Skeletal muscle tissue (tissue), 4 donors: ENCODE measurements around the gene FIGLA. TPM values are rescaled to one million over a fixed set of nuclear protein-coding genes. Genes with fewer than 3 reads are reported as not detected.
A peak's percentile ranks its signal among the peaks of the same experiment; 100 is the strongest.

Experiments
- H3K27ac ChIP-seq: one replicate; pipeline ENCODE4 v1.7.0; 2013; ENCODE audit warnings: mild to moderate bottlenecking, low read depth, low read length, inconsistent platforms
- H3K27me3 ChIP-seq, 3 donors: one replicate each; pipeline ENCODE4 v1.7.0; 2013; ENCODE audit warnings: low read length in 3 of 3; ENCODE audit not compliant: control insufficient read depth in 3 of 3, insufficient read depth in 3 of 3
- H3K36me3 ChIP-seq, 3 donors: one replicate each; pipeline ENCODE4 v1.7.0; 2013; ENCODE audit warnings: low read length in 3 of 3; ENCODE audit not compliant: control insufficient read depth in 3 of 3, insufficient read depth in 3 of 3
- H3K4me1 ChIP-seq, 3 donors: one replicate each; pipeline ENCODE4 v1.7.0; 2013; ENCODE audit warnings: low read length in 3 of 3, mild to moderate bottlenecking in 3 of 3; ENCODE audit not compliant: control insufficient read depth in 3 of 3, insufficient read depth in 3 of 3
- H3K4me3 ChIP-seq, 3 donors: one replicate each; pipeline ENCODE4 v1.7.0; 2013; ENCODE audit warnings: low read length in 3 of 3
- H3K9ac ChIP-seq, 3 donors: one replicate each; pipeline ENCODE4 v1.7.0; 2013; ENCODE audit warnings: low read length in 3 of 3, mild to moderate bottlenecking in 3 of 3, moderate library complexity in 2 of 3, low read depth in 1 of 3
- H3K9me3 ChIP-seq, 3 donors: one replicate each; pipeline ENCODE4 v1.7.0; 2013; ENCODE audit warnings: low read length in 3 of 3; ENCODE audit not compliant: control insufficient read depth in 3 of 3
- total RNA-seq: library from RNA; depleted of rRNA; stranded (reverse); fragments of >200 nt; gene quantifications from one replicate; pipeline ENCODE4 v1.2.3, GENCODE V29; 2014
- donor health status: Osteomylitis.

FIGLA gene
- total RNA-seq, 1 donor from 2014 or later, result not detected

GRCh38 chr2:70829916-70830315 lies 39.5 kb upstream of the FIGLA start:
- no peak overlapping the region for H3K9ac ChIP-seq
- H3K9me3 ChIP-seq, result peaks cover 0 to 2% (median 0%) of the 10 kb centered on the region in 3 donors
- H3K36me3 ChIP-seq, result no peaks in the 10 kb centered on the region
- H3K27ac ChIP-seq, result no peak overlapping the region
- no peak overlapping the region for H3K4me3 ChIP-seq
- H3K4me1 ChIP-seq, result peaks cover 3 to 14% (median 6%) of the 10 kb centered on the region in 3 donors
- peaks cover 0 to 4% (median 2%) of the 10 kb centered on the region in 3 donors for H3K27me3 ChIP-seq

- Histone ChIP-seq H3K4me1 (peaks cover 3 to 14% (median 6%) of the 10 kb centered on the region in 3 donors), H3K4me3 (no peak overlapping the region), H3K36me3 (no peaks in the 10 kb centered on the region), H3K27me3 (peaks cover 0 to 4% (median 2%) of the 10 kb centered on the region in 3 donors), H3K27ac (no peak overlapping the region), H3K9me3 (peaks cover 0 to 2% (median 0%) of the 10 kb centered on the region in 3 donors), H3K9ac (no peak overlapping the region)
Measured at GRCh38 chr2:70828914-70829824, 38.7 kb upstream of the FIGLA start.

GRCh38 chr2:70828115-70828514 lies 37.7 kb upstream of the FIGLA start:
- Histone ChIP-seq H3K9ac (no peak overlapping the region), H3K4me1 (peaks cover 3 to 14% (median 6%) of the 10 kb centered on the region in 3 donors), H3K27ac (no peak overlapping the region), H3K36me3 (no peaks in the 10 kb centered on the region), H3K27me3 (peaks cover 0 to 4% (median 0%) of the 10 kb centered on the region in 3 donors), H3K4me3 (peak overlapping the region in 1 of 3 donors; percentile 45), H3K9me3 (no peaks in the 10 kb centered on the region)

- no peak overlapping the region for H3K27ac ChIP-seq
- peaks cover 0 to 4% (median 0%) of the 10 kb centered on the region in 3 donors for H3K27me3 ChIP-seq
Measured at GRCh38 chr2:70827388-70827787, 36.9 kb upstream of the FIGLA start.

GRCh38 chr2:70826696-70827350 lies 36.4 kb upstream of the FIGLA start:
- no peak overlapping the region for H3K27ac ChIP-seq
- no peaks in the 10 kb centered on the region for H3K9me3 ChIP-seq
- no peaks in the 10 kb centered on the region for H3K36me3 ChIP-seq
- no peak overlapping the region for H3K4me3 ChIP-seq
- H3K27me3 ChIP-seq, result peaks cover 0 to 4% (median 0%) of the 10 kb centered on the region in 3 donors
- H3K4me1 ChIP-seq, result peaks cover 3 to 14% (median 6%) of the 10 kb centered on the region in 3 donors
- no peak overlapping the region for H3K9ac ChIP-seq

More at GRCh38 chr2:70827388-70827787, 36.9 kb upstream of the FIGLA start:
- Histone ChIP-seq H3K4me1 (peaks cover 3 to 14% (median 6%) of the 10 kb centered on the region in 3 donors), H3K4me3 (no peak overlapping the region), H3K9me3 (no peaks in the 10 kb centered on the region), H3K9ac (no peak overlapping the region), H3K36me3 (no peaks in the 10 kb centered on the region)

- no peak overlapping the region for H3K4me3 ChIP-seq
- H3K27me3 ChIP-seq, result peaks cover 0 to 5% (median 3%) of the 10 kb centered on the region in 3 donors
- no peak overlapping the region for H3K9ac ChIP-seq
- H3K9me3 ChIP-seq, result no peaks in the 10 kb centered on the region
- no peak overlapping the region for H3K27ac ChIP-seq
- no peaks in the 10 kb centered on the region for H3K36me3 ChIP-seq
- H3K4me1 ChIP-seq, result peaks cover 0 to 3% (median 2%) of the 10 kb centered on the region in 3 donors
Measured at GRCh38 chr2:70823249-70823648, 32.8 kb upstream of the FIGLA start.

GRCh38 chr2:70822843-70823242 lies 32.4 kb upstream of the FIGLA start:
- Histone ChIP-seq H3K4me3 (no peak overlapping the region), H3K9me3 (no peaks in the 10 kb centered on the region), H3K36me3 (no peaks in the 10 kb centered on the region), H3K4me1 (no peaks in the 10 kb centered on the region), H3K9ac (no peak overlapping the region), H3K27ac (no peak overlapping the region), H3K27me3 (peaks cover 1 to 5% (median 3%) of the 10 kb centered on the region in 3 donors)

GRCh38 chr2:70820499-70820898 lies 30.1 kb upstream of the FIGLA start, which contains the start of gene CLEC4F:
Gene CLEC4F, minus strand, starts transcription at chr2:70820599. Its CDS starts 76 bp downstream, at chr2:70820523.
- Histone ChIP-seq H3K9ac (no peak within 1 kb of the TSS), H3K9me3 (no peaks in the 10 kb centered on the region)

GRCh38 chr2:70817284-70817954 lies 27.0 kb upstream of the FIGLA start:
- H3K4me1 ChIP-seq, result no peaks in the 10 kb centered on the region
- H3K9ac ChIP-seq, result no peak overlapping the region
- no peaks in the 10 kb centered on the region for H3K36me3 ChIP-seq
- no peaks in the 10 kb centered on the region for H3K9me3 ChIP-seq
- H3K27me3 ChIP-seq, result peaks cover 3 to 25% (median 3%) of the 10 kb centered on the region in 3 donors
- no peak overlapping the region for H3K27ac ChIP-seq
- no peak overlapping the region for H3K4me3 ChIP-seq

More at GRCh38 chr2:70820499-70820898, 30.1 kb upstream of the FIGLA start, which contains the start of gene CLEC4F:
- Histone ChIP-seq H3K4me1 (no peaks in the 10 kb centered on the region), H3K4me3 (no peak within 1 kb of the TSS), H3K27me3 (peaks cover 3 to 15% (median 3%) of the 10 kb centered on the region in 3 donors), H3K27ac (no peak within 1 kb of the TSS), H3K36me3 (no peaks in the 10 kb centered on the region)
